Tibial nerve (tissue), 4 donors: ENCODE measurements around the gene UNCX. TPM values are rescaled to one million over a fixed set of nuclear protein-coding genes. Genes with fewer than 3 reads are reported as not detected.

ENCODE experiments used
- DNase-seq, 2 donors: peaks; one replicate each; pipeline ENCODE4 v3.0.0-alpha.2; 2019; ENCODE audit warnings: low spot score in 2 of 2
- H3K27ac ChIP-seq, 4 donors: fragments of 200-600 bp; sonication (generic) in 3 of 4; one replicate each; pipeline ENCODE4 v1.5.1; 2017 to 2019; ENCODE audit warnings: mild to moderate bottlenecking in 1 of 4
- H3K27me3 ChIP-seq, 2 donors: fragments of 200-600 bp; sonication (generic) in 1 of 2; one replicate each; pipeline versions ENCODE4 v1.5.1 to v1.6.0; 2017 to 2019
- H3K36me3 ChIP-seq, 3 donors: fragments of 200-600 bp; sonication (generic); one replicate each; pipeline ENCODE4 v1.5.1; 2018 to 2019
- H3K4me1 ChIP-seq, 4 donors: fragments of 200-600 bp; sonication (generic) in 3 of 4; one replicate each; pipeline ENCODE4 v1.5.1; 2017 to 2019
- H3K4me3 ChIP-seq, 4 donors: fragments of 200-600 bp; sonication (generic) in 3 of 4; one replicate each; pipeline ENCODE4 v1.5.1; 2017 to 2019; ENCODE audit warnings: mild to moderate bottlenecking in 1 of 4, moderate library complexity in 1 of 4
- H3K9me3 ChIP-seq, 4 donors: fragments of 200-600 bp; sonication (generic) in 3 of 4; one replicate each; pipeline ENCODE4 v1.5.1; 2017 to 2019
- CTCF ChIP-seq, 5 experiments: fragments of 200-600 bp in 3 of 5; fragments of 450-650 bp in 2 of 5; sonication (generic) in 3 of 5; IDR thresholded peaks; one replicate each; pipeline ENCODE4 v1.5.1; 2016 to 2019; ENCODE audit warnings: antibody characterized with exemption in 5 of 5, mild to moderate bottlenecking in 3 of 5, moderate library complexity in 2 of 5
- EP300 ChIP-seq, 2 donors: sonication (generic); formaldehyde crosslinking; IDR thresholded peaks; one replicate each; pipeline ENCODE4 v1.6.1; 2017; ENCODE audit warnings: antibody characterized with exemption in 2 of 2, mild to moderate bottlenecking in 1 of 2
- POLR2A ChIP-seq, 2 donors: fragments of 450-650 bp; IDR thresholded peaks; one replicate each; pipeline ENCODE4 v1.6.1; 2017; ENCODE audit warnings: antibody characterized with exemption in 2 of 2, mild to moderate bottlenecking in 2 of 2, moderate library complexity in 2 of 2
- WGBS, 2 donors: methylation state at CpG; one replicate each; pipeline ENCODE4 v1.1.5; 2018; 5-methylcytosine and 5-hydroxymethylcytosine counted together
- total RNA-seq, 4 donors: library from RNA; depleted of rRNA; stranded (reverse); fragments of >200 nt; gene quantifications; one replicate each; pipeline ENCODE4 v1.1.0, GENCODE V29; 2016

The UNCX gene
- total RNA-seq, 4 donors from 2014 or later = not detected

- Histone ChIP-seq H3K9me3 (no peaks in the 10 kb centered on the region), H3K36me3 (no peaks in the 10 kb centered on the region), H3K4me1 (no peaks in the 10 kb centered on the region), H3K4me3 (no peak overlapping the region), H3K27ac (no peak overlapping the region), H3K27me3 (peaks cover 0 to 85% of the 10 kb centered on the region in 2 donors)
- TF ChIP-seq CTCF (IDR thresholded peaks at IDR 0.05) = no peak
- TF ChIP-seq EP300 (IDR thresholded peaks at IDR 0.05) = no peak
- no peak for TF ChIP-seq POLR2A (IDR thresholded peaks at IDR 0.05)
- no peak for DNase-seq
- WGBS, 2 donors = 69 to 72% methylated on average over 23 to 29 of the region's 30 CpGs
Observed at GRCh38 chr7:1264345-1265280, 31.9 kb downstream of the UNCX start.

GRCh38 chr7:1267016-1267900, 34.6 kb downstream of the UNCX start:
- Histone ChIP-seq H3K4me1 (no peaks in the 10 kb centered on the region), H3K4me3 (no peak overlapping the region), H3K9me3 (no peaks in the 10 kb centered on the region), H3K27ac (no peak overlapping the region), H3K36me3 (no peaks in the 10 kb centered on the region), H3K27me3 (peaks cover 0 to 83% of the 10 kb centered on the region in 2 donors)
- WGBS, 2 donors = 74 to 81% methylated on average over 17 to 27 of the region's 31 CpGs
- TF ChIP-seq CTCF (IDR thresholded peaks at IDR 0.05) (no peak), POLR2A (IDR thresholded peaks at IDR 0.05) (no peak), EP300 (IDR thresholded peaks at IDR 0.05) (no peak)
- DNase-seq = no peak

GRCh38 chr7:1268076-1268815, 35.6 kb downstream of the UNCX start:
- Histone ChIP-seq H3K4me3 (no peak overlapping the region), H3K36me3 (no peaks in the 10 kb centered on the region), H3K27me3 (peaks cover 0 to 77% of the 10 kb centered on the region in 2 donors), H3K4me1 (no peaks in the 10 kb centered on the region), H3K9me3 (no peaks in the 10 kb centered on the region), H3K27ac (no peak overlapping the region)
- TF ChIP-seq CTCF (IDR thresholded peaks at IDR 0.05) (no peak), POLR2A (IDR thresholded peaks at IDR 0.05) (no peak), EP300 (IDR thresholded peaks at IDR 0.05) (no peak)
- 77 to 83% methylated on average over 21 to 25 of the region's 27 CpGs for WGBS, 2 donors
- no peak for DNase-seq

- no peaks in the 10 kb centered on the region for H3K9me3 ChIP-seq
- no peaks in the 10 kb centered on the region for H3K36me3 ChIP-seq
- no peaks in the 10 kb centered on the region for H3K4me1 ChIP-seq
- DNase-seq = no peak
- WGBS, 2 donors = 61 to 64% methylated on average over 14 of the region's 14 CpGs
- H3K27me3 ChIP-seq = peaks cover 0 to 71% of the 10 kb centered on the region in 2 donors
- no peak overlapping the region for H3K4me3 ChIP-seq
- TF ChIP-seq POLR2A (IDR thresholded peaks at IDR 0.05) (no peak), EP300 (IDR thresholded peaks at IDR 0.05) (no peak), CTCF (IDR thresholded peaks at IDR 0.05) (no peak)
- H3K27ac ChIP-seq = no peak overlapping the region
Observed at GRCh38 chr7:1268866-1269265, 36.2 kb downstream of the UNCX start.
